Activated CD8-positive, alpha-beta T cell treated with anti-CD3 and anti-CD28 coated beads for 36 hours (primary cell): ENCODE measurements around the gene ANKRD13A. TPM values are rescaled to one million over a fixed set of nuclear protein-coding genes. Genes with fewer than 3 reads are reported as not detected.
"Not testable (repeated sequence)": the region's sequence is repeated elsewhere in the genome, so short reads cannot be mapped to it uniquely, and the experiment has no call there.

Experiments
- ATAC-seq: fragments of 200-7000 bp; cut with Tn5 transposase; one replicate; pipeline ENCODE4 v1.10.0; 2021; ENCODE audit warnings: mild to moderate bottlenecking, moderate library complexity
- CTCF ChIA-PET: fragments of 350-600 bp; sonication (Branson Sonifier 250); formaldehyde crosslinking; loops from one replicate; lab custom pipeline; 2021; ENCODE audit warnings: antibody characterized with exemption; lab: Charles Lee
- POLR2A ChIA-PET: fragments of 350-600 bp; sonication (Branson Sonifier 250); formaldehyde crosslinking; loops from one replicate; lab custom pipeline; 2021; ENCODE audit warnings: antibody characterized with exemption; lab: Charles Lee
- DNase-seq: peaks from one replicate; pipeline ENCODE4 v3.0.0-alpha.2; 2020
- H3K27ac Mint-ChIP-seq: one replicate; pipeline ENCODE4 v1.8.0; 2021; ENCODE audit warnings: mild to moderate bottlenecking, mixed read lengths
- H3K27me3 Mint-ChIP-seq: one replicate; pipeline ENCODE4 v1.8.0; 2021; ENCODE audit warnings: mixed read lengths
- H3K36me3 Mint-ChIP-seq: one replicate; pipeline ENCODE4 v1.8.0; 2021; ENCODE audit warnings: low read depth, mixed read lengths
- H3K4me1 Mint-ChIP-seq: one replicate; pipeline ENCODE4 v1.8.0; 2021; ENCODE audit warnings: low read depth, mixed read lengths
- H3K4me3 Mint-ChIP-seq: one replicate; pipeline ENCODE4 v1.8.0; 2021; ENCODE audit warnings: mild to moderate bottlenecking, moderate library complexity, mixed read lengths
- H3K9me3 Mint-ChIP-seq: one replicate; pipeline ENCODE4 v1.8.0; 2021; ENCODE audit warnings: mixed read lengths
- CTCF ChIP-seq: fragments of 200-600 bp; IDR thresholded peaks from one replicate; pipeline ENCODE4 v1.8.0; 2022; ENCODE audit warnings: antibody characterized with exemption, mild to moderate bottlenecking
- intact Hi-C: fragments of 100-400 bp; cut with micrococcal nuclease; formaldehyde crosslinking; loops from one replicate; pipeline ENCODE4 v1.10.0; 2022
- total RNA-seq, 2 experiments: library from RNA; stranded (reverse); gene quantifications; one replicate each; pipeline ENCODE4 v1.2.3, GENCODE V29; 2021

The ANKRD13A gene
- total RNA-seq, 2 experiments from 2014 or later: 33.4 to 37.5 TPM

DNA sequence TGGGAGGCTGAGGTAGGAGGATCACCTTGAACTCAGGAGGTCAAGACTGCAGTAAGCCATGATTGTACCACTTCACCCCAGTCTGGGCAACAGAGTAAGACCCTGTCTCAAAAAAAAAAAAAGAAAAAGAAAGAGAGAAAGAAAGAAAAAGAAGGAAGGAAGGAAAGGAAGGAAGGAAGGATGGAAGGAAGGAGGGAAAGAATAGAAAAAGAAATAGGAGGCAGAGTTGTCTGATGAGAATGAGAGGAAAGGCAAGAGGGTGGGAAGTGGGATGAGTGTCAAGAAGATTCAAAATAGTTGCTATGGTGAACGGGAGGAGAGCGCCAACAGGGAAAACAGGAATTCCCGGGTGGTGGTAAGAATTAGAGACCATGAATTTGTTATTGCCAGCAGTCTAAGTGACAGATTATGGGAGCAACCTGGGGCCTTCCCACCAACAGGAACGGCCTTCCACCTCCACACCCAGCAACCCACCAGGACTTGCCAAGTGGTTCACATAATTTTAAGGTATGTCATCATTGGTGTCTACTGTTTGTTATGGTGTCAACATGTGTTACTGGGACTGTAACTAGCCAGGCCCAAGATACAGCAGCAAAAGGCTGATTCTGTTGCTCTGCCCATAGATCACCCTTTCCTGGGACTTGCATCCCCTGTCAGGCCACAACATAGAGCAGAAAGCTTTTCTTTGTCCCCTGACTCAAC, 85.2 kb downstream of the ANKRD13A start:
- ChIA-PET CTCF (no interaction called here), POLR2A (no interaction called here)
- H3K9me3 Mint-ChIP-seq: peaks cover 1% of the 10 kb centered on the region
- no peak for DNase-seq
- no peak for TF ChIP-seq CTCF
- no peak overlapping the region for H3K27ac Mint-ChIP-seq
- ATAC-seq: no peak
- H3K4me3 Mint-ChIP-seq: no peak overlapping the region
- intact Hi-C loops: no loop called here
- peaks cover 10% of the 10 kb centered on the region for H3K4me1 Mint-ChIP-seq
- H3K27me3 Mint-ChIP-seq: peaks cover 2% of the 10 kb centered on the region
- H3K36me3 Mint-ChIP-seq: peaks cover 1% of the 10 kb centered on the region

DNA sequence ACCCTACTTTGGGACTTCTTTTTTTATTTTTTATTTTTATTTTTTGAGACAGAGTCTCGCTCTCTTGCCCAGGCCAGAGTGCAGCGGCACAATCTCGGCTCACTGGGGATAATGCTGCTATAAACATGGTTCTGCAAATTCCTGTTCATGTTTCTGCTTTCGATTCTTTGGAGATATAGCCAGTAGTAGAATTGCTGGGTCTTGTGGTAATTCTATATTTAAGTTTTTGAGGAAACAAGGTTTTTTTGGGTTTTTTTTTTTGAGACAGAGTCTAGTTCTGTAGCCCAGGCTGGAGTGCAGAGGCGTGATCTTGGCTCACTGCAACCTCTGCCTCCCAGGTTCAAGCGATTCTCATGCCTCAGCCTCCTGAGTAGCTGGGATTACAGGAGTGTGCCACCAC, 89.0 kb downstream of the ANKRD13A start:
- H3K36me3 Mint-ChIP-seq, H3K27ac Mint-ChIP-seq, DNase-seq, H3K9me3 Mint-ChIP-seq, intact Hi-C loops, H3K4me1 Mint-ChIP-seq, H3K4me3 Mint-ChIP-seq, ATAC-seq, H3K27me3 Mint-ChIP-seq: not testable (repeated sequence)
- POLR2A ChIA-PET: interaction anchor here (0.6 kb wide), 1 partner anchor 31 kb away, joined by 3 read pairs; no protein-coding TSS in a partner anchor
- CTCF ChIA-PET: interaction anchor here (0.8 kb wide), 1 partner anchor 13 kb away, joined by 3 read pairs; no protein-coding TSS in a partner anchor

DNA sequence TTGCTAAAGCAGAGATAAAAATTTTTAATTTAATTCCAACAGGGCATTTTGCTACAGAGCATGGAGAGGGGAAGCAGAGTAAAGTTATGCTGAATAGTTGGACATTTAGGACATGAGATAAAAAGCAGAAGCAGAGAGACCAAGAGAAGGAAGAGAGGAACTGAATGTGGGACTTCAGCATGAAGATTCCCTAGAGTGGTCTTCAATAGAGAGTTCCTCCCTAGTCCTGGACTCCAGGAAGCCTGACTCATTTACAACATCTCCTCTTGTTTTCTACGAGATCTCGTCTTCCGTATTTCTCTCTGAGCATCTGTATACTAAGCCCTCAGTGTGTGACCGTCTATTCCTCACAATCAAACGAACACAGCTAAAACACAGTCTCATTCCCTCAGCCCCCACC, 89.7 kb downstream of the ANKRD13A start:
- CTCF ChIA-PET: interaction anchor here (0.7 to 1.4 kb wide), 2 partner anchors 10 to 343 kb away, joined by 5 to 7 read pairs; no protein-coding TSS in a partner anchor
- peaks cover 4% of the 10 kb centered on the region for H3K27me3 Mint-ChIP-seq
- intact Hi-C loops: no loop called here

More for the DNA sequence above, 89.7 kb downstream of the ANKRD13A start:
- no peak for TF ChIP-seq CTCF
- POLR2A ChIA-PET: no interaction called here
- Mint-ChIP-seq H3K9me3 (no peaks in the 10 kb centered on the region), H3K27ac (no peak overlapping the region), H3K4me3 (no peak overlapping the region), H3K36me3 (no peaks in the 10 kb centered on the region), H3K4me1 (no peaks in the 10 kb centered on the region)
- DNase-seq: no peak
- no peak for ATAC-seq

Other genes starting within 250 kb of the ANKRD13A start
- gene TRPV4, start 166.0 kb upstream of the ANKRD13A start, total RNA-seq: not detected
- gene GLTP, start 118.9 kb upstream of the ANKRD13A start, total RNA-seq: 10 to 100 TPM; 19.9 to 21.2 TPM
- 10 to 100 TPM; 19.9 to 21.0 TPM for gene TCHP, start 99.2 kb upstream of the ANKRD13A start, total RNA-seq
- gene GIT2, start 3.1 kb upstream of the ANKRD13A start, total RNA-seq: 10 to 100 TPM; 49.2 to 49.6 TPM
- gene C12orf76, start 49.1 kb downstream of the ANKRD13A start, total RNA-seq: 10 to 100 TPM in 1 of 2 experiments, 1 to 10 TPM in 1; 9.7 to 11.0 TPM
- gene IFT81, start 124.9 kb downstream of the ANKRD13A start, total RNA-seq: 1 to 10 TPM; 1.8 to 2.8 TPM